IPS DF 19.7 (cell line): ENCODE measurements around the gene RALBP1.

Experiments used
- DNase-seq: peaks from one replicate; pipeline ENCODE4 v3.0.0-alpha.2; 2013; ENCODE audit warnings: low read depth, low spot score

Gene RALBP1

DNA sequence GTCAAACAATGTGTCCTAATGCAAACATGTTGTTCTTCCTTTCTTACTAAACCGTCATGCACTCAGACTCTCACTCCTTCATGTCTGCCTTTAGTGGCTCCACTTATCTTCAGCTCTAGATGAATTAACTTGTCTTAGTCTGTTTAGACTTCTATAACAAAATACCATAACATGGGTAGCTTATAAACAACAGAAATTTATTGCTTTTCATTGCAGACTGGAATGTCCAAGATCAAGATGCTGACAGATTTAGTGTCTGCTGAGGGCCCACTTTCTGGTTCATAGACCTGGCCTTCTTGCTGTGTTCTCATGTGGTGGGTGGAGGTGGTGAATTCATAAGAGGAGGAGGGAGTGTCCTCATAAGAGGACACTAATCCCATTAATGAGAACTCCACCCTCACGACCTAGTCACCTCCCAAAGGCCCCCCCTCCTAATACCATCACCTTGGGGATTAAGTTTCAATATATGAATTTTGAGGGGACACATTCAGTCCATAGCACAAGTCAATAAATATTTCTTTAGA, 32.3 kb downstream of the RALBP1 start:
- no peak for DNase-seq

DNA sequence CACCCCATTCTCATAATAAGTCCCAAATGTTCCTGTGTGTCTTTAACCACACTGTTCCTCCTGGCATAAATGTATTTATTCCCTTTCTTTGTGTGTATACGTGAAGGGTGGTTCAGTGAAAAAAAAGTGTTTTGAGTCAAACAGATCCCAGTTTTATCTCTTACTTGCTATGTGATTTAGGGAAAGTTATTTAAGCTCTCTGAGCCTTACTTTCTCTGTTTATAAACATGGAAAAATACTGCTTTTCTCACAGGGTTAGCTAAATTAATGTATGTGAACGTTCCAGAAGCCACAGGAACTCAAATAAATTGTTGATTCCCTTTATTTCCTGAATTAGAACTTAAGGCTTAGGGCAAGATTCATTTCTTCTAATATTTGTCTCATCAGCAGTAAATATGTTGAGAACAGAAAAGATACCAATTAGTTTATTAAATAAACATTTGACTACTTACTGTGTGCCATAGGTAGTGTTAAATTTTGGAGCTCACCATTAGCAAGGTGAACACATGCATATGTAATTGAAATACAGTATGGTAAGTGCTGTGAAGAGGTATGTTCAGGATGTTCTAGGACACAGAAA, 33.2 kb downstream of the RALBP1 start:
- no peak for DNase-seq

DNA sequence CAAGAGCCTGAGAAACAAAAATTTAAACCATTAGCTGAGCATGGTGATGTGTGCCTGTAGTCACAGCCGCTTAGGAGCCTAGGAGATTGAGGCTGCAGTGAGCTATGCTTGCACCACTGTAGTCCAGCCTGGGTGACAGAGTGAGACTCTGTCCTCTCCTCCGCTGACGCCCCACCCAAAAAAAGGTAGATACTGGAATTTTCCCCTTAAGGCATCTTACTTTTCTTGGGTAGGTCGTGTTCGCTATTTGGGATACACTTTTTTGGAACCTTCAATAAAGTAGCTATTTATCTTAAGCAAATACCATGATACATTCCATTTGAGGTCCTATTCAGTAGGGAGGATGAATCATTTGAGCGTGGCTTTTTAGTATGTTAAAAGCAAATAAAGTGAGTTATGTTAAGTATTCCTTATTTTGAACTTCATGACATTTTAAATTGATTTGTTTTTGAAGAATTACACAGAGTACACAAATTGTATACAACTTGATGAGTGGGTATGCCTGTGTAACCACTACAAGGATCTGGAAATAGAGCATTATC, 38.7 kb downstream of the RALBP1 start:
- DNase-seq, result no peak

DNA sequence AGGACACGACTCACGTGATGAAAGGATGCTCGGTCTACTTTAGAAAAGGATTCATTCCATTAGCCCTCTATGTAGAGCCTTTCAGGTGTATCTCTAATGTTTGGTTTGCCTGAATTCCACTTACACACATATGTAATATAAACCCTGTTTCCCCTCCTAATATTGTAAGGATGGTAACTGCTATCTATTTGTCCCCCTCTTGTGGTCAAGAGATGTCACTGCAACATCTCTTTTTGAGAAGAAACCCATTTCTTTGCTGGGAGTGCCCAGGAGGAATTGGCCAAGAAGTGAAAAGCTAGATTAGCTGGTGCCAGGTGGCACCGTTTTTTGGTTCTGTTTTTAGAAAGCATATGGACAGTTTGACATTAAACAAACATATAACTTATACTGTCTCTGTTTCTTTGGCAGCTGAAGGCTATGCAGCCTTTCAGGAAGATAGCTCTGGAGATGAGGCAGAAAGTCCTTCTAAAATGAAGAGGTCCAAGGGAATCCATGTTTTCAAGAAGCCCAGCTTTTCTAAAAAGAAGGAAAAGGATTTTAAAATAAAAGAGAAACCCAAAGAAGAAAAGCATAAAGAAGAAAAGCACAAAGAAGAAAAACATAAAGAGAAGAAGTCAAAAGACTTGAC, 41.2 kb downstream of the RALBP1 start:
- no peak for DNase-seq

DNA sequence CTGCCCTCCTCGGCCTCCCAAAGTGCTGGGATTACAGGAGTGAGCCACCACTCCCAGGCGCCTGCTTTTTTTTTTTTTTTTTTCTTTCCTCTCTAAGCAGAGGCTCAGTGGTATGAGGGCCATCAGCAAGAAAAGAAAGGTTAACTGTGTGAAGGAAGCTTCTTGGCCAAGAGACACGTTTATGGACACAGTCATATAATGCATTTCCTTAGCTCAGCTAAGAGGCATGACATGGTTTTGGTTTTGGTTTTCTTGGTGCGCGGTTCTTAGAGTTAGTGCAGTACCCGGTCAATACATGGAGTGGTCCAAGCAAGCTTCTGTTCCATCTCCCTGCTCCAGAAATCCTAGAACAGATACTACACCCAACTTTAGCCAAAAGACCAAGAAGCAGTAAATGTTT, 42.6 kb downstream of the RALBP1 start:
- DNase-seq, result no peak

DNA sequence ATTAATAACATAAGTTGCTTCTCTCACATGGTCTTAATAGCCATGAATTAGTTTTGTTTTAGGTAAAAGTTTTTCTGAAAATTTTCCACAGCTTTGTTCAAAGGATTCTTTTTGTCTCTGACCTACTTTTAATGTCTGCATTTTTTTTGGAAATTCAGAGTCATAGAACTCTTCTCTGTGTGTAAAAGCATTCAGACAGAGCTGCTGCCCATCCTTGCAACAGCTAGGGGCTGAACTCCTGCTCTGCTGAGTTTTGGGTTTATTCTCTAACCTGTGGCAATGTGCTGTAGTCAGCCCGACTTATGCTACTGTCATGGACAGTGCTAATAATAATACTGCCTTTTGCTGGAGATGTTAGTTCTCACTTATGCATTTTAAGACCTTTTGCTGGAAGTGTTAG, 44.1 kb downstream of the RALBP1 start:
- DNase-seq, result no peak

DNA sequence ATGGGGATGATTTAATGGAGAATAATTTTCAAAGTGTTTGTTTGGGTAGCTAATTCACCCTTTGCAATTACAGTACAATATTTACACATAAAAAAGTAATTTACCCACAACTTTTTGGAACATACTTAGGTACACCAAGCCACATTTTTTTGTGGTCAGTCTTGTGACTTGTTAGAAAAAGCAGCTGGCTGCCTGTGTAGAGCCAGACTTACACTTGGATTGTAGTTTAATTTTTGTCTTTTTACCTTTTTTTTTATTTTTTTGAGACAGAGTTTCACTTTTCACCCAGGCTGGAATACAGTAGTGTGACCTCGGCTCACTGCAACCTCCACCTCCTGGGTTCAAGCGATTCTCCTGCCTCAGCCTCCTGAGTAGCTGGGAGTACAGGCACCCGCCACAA, 45.4 kb downstream of the RALBP1 start:
- DNase-seq, result no peak

DNA sequence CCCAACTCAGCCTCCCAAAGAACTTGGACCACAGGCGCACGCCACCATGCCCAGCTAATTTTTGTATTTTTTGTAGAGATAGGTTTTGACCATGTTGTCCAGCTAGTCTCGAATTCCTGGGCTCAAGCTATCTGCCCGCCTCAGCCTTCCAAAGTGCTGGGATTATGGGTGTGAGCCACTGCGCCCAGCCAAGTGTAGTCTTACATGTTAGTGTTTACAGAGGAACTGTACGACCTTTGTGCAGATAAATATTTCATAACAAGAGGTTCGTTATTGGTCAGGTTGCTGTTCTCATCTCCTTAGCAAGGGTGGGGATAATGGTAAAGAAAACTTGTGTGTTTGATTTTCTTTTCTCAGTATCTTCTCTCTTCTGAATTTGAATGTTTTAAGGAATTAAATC, 46.5 kb downstream of the RALBP1 start:
- no peak for DNase-seq

DNA sequence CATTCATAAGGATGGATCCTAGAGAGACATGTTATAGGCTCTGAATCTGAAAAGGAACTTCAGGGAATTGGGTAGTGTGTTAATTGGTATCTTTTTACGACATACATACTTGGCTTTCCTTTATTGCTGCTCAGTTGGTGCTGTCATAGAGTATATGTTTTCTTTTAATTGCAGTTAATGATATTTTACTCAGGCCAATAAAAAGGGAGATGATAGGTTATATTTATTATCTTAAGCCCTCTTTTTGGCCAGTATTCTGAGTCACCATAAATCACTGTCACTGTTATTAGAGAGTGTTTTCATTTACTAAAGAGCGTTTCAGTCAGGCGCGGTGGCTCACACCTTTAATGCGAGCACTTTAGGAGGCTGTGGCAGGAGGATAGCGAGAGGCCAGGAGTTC, 47.6 kb downstream of the RALBP1 start:
- DNase-seq, result no peak

DNA sequence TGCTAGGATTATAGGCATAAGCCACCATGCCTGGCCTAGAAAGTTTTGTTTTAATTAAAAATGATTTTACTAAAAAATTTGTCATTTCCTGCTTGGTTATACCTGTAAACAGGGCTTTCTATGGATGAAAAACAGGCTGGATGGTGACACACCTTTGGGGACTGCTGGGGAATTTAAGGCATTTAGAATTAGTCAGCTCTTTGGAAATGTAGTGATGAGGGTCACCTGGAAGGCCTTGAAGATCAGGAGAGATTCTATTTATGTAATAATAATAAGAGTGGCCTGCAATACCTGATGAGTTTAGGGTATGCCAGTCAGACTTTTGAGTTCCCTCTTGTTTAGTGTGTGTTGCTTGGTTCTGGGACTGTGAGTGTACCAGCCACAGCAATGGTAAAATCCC, 51.1 kb downstream of the RALBP1 start:
- no peak for DNase-seq

DNA sequence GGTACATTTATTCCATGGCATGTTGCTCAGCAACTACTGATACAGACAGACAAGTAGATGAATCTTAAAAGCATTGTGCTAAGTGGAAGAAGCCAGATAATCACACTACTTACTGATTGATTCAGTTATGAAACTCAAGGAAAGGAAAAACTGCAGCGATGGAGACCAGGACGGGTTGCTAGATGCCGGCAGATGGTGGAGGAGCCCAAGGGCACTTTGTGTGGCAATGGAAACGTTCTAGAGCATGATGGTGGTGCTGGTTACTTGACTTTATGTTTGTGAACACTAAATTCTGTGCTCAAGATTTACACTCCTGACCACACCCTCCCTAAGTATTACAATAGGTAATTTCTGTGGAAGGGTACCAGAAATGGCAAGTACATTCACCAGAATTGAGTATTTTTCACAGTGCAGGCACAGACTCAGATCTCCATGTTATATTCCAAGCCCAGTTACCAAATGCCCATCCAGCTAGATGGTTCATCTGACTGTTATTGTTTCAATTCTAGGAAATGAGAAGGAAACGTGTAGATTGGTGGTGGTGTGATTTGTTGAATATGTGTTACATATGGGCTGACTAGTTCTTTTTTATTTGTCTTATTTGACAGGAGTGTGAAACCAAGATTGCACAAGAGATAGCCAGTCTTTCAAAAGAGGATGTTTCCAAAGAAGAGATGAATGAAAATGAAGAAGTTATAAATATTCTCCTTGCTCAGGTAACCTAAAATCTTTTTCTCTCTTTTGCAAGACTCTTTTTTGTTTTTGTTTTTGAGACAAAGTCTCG, 55.1 kb downstream of the RALBP1 start:
- no peak for DNase-seq

DNA sequence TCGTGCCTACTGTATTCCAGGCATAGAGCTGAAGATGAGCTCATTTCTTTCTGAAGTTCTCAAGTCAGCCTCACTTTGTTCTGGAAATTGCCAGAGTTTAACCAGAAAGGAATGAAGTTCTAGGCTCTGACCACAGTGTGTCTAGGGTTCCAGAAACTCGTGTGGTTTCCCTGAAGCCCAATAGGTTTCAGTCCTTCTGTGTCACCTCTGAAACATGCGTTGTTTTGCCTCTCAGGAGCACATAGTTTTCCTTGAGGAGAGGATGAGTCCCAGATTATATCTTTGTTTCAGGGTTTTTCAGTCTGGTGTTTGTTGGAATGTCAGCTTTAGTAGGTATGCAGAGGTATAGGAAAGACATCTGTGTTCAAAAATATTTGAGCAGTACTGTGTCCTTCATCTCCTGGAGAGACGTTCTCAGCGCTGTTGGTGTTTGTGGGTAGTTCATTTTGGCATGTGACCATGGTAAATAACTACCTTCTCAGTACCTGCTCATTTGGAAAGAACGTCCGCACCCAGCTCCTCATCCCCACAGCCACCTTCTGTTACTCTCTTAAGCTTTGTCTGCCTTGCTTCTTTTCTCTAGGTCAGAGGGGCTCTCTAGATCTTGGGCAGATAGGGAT, 56.6 kb downstream of the RALBP1 start:
- no peak for DNase-seq

DNA sequence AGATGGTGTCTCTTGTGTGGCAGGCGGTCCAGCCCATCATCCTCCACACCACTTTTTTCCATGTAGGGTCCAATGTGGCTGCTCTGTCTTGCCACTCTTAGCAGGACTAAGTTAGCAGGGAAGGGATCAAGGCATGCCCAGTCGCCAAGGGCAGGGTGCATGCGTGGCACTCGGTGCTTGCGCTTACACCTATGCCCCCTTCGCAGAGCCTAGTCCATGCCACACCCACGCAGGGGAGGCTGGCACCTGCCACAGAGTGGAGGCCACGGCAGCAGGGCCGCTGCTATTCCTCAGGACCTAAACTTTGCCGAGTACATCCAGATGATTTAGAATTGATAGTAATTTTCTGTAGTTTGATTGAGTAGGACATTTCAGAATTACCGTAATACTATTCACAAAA, 59.5 kb downstream of the RALBP1 start:
- DNase-seq, result no peak

DNA sequence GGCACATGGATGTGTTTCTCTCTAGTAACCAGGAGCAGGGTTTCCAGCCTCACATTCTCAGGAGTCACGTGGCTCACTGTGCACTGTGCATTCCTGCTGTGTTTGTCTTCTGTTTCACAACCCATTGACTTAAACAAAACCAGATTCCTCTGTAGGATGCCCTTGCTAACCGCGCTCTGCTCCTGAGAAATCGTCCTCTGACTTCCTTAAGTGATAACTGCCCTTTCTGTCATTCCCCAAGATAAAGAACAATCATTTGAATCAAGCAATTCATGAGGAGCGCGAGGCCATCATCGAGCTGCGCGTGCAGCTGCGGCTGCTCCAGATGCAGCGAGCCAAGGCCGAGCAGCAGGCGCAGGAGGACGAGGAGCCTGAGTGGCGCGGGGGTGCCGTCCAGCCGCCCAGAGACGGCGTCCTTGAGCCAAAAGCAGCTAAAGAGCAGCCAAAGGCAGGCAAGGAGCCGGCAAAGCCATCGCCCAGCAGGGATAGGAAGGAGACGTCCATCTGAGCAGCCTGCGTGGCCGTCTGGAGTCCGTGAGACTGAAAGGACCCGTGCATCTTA, 60.2 kb downstream of the RALBP1 start:
- no peak for DNase-seq

DNA sequence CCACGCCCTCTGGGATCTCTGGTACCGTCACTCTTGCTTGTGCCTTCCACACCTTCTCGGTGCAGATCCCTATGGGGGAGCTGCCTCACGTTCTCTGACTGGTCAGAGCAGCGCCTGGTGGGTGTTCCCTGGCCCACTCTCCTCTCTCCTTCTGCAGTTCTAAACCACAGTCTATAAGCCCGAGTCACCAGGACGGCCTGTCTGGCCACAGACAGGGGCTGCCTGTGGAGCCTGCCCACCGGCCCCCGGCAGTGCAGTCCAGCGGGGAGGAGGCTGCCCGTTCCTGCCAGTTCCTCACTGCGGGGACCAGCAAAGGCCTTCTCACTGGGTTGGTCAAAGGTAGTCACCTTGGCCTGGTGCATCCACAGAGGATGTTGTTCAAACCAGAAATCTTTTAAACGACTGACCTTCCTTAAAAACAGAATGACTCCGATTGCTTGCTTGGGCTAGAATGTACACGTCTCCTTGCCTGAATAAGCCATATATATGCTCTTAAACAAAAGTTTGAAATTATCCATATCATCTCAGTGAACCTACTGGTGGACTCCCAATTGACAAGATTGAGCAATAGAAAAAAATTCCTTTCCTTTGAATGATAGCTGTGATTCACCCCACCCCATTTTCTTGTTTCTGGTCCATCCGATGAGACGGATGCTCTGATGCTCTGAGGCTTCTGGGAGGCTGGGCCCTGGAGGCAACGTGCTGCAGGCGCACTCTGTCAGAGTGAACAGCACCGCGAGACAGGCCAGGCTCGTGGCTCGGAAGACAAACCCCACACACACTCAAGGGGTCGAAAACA, 61.2 kb downstream of the RALBP1 start:
- DNase-seq, result no peak

DNA sequence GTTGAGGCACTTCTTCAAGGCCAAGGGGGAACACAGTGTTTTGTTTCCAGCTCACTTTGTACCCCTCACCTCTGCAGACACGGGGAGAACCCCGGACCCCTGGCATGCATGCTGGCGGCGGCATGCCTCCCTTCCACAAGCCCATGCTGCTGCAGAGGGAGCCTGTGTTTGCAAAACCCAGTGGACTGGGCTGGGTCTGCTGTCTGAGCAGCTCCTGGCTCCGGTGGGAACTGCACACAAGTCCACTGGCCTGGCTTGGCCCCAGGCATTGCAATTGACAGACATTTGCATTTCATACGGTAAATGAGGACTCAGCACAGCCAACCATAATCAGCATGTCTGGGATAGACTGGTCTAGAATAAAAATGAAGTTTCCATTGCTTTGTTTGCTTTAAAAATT, 62.4 kb downstream of the RALBP1 start:
- DNase-seq, result no peak

DNA sequence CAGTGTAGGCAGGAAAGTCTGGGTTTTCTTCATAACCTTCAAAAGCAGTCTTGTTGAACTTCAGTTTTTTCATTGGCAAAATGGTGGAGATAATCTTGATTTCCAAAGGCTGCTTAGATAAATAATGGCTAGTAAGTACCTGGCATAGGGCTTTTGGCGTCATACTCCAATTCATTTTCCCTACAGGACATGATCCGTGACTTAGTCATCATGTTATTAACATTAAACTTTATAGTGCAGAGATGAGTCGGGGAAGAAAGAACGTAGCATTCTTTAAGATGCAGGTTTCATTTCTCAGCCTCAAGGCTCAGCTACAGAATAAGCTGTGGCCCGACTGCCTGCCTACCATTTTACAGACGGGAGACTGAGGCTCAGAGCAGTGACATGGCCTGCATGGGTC, 64.0 kb downstream of the RALBP1 start:
- no peak for DNase-seq

DNA sequence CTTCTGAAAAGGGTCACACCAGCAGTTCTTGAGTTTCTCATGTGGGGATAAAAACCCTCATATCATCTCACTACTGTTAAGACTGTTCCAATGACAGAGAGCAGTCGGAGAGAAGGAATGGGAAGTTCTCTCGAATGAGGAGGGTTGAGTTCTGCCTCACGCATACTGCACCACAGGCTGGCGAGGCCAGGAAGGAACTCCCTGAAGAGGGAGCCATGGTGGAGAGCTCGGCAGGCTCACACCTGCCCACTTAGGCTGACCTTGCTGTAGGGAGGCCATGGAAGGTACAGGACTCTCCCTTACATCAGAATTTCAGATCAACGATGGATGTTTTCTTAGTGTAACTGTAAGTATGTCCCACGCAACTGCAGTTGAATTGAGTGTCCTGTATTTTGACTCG, 64.6 kb downstream of the RALBP1 start:
- no peak for DNase-seq

DNA sequence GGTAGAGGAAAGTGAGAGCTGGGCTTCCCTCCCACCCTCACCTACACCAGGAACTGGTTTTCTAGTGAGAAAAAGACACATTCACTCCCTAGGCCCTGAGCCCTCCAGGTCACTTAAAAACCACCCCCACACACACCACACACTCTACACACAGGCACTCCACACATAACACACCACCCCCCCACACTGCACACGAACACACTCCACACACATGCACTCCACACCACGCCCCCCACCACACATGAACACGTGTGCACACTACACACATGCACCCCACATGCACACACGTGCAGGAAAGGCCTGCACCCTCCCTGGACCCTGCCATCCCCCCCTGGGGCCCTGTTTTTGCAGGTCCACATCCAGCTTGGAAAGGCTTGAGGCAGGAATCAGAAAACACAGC, 67.6 kb downstream of the RALBP1 start:
- no peak for DNase-seq

DNA sequence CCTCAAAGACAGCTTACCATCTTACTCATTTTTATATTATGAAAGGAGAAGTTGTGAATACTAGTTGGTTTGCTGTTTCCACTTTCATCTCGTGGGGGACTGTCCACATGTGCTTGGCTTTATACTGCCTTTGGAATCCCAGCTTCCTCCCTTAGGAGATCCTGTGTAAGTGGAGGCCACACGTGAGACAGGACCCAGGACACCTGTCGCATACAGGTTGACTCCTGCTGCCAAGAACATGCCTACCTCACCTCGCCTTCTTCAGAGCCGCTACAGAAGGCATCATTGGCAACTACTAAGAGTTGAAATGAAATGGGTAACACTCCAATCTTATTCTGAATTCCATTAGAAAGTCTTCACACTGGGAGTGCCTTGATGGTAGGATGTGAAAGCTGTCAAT, 69.7 kb downstream of the RALBP1 start:
- no peak for DNase-seq

DNA sequence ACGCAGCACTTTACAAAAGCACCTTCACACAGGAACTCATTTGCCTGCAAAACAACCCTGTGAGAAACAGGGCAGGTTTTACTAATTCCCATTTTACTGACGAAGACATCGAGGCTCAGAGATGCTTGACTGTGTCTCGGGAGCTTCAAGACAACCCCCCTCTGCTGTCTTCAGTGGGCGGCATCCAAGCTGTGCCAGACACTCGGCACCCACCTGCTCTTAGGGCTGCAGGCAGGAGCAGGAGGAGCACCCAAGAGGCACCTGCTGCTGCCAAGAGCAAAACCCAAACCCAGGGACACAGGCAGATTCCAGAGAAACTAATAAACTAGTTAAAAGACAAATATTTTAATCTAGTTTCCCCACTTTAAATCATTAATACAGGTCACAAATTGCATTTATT, 71.2 kb downstream of the RALBP1 start:
- DNase-seq, result no peak
